Activated gamma-delta T cell treated with Interleukin-2 at 50 U/mL for 16 hours (primary cell): ENCODE measurements around the gene SCT.

Source experiments
- DNase-seq: peaks from one replicate; pipeline ENCODE4 v3.0.0-alpha.2; 2020

The SCT gene

DNA sequence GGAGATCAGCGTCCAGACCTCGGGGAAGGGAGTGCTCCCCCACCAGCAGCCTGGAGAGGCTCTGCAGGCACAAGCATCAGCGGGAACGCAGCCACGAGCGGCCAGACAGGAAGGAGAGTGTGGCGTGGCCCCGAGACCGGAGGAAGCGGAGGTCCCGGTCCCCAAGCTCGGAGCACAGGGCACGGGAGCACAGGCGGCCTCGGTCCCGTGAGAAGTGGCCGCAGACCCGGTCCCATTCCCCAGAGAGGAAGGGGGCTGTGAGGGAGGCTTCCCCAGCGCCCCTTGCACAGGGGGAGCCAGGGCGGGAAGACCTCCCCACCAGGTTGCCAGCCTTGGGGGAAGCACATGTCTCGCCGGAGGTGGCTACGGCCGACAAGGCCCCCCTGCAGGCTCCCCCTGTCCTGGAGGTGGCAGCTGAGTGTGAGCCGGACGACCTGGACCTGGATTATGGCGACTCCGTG, 18.2 kb downstream of the SCT start:
- DNase-seq: no peak

DNA sequence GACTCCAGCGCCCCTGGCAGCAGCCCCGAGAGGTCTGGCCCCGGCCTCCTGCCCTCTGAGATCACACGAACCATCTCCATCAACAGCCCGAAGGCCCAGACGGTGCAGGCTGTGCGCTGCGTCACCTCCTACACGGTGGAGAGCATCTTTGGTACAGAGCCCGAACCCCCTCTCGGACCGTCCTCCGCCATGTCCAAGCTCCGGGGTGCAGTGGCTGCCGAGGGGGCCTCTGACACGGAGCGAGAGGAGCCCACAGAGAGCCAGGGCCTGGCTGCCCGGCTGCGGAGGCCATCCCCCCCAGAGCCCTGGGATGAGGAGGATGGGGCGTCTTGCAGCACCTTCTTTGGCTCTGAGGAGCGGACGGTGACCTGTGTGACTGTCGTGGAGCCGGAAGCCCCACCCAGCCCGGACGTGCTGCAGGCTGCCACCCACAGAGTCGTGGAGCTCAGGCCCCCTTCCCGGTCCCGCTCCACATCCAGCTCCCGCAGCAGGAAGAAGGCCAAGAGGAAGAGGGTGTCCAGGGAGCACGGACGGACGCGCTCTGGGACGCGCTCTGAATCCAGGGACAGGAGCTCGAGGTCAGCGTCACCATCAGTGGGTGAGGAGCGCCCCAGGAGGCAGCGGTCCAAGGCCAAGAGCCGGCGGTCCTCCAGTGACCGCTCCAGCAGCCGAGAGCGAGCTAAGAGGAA, 18.9 kb downstream of the SCT start:
- no peak for DNase-seq

DNA sequence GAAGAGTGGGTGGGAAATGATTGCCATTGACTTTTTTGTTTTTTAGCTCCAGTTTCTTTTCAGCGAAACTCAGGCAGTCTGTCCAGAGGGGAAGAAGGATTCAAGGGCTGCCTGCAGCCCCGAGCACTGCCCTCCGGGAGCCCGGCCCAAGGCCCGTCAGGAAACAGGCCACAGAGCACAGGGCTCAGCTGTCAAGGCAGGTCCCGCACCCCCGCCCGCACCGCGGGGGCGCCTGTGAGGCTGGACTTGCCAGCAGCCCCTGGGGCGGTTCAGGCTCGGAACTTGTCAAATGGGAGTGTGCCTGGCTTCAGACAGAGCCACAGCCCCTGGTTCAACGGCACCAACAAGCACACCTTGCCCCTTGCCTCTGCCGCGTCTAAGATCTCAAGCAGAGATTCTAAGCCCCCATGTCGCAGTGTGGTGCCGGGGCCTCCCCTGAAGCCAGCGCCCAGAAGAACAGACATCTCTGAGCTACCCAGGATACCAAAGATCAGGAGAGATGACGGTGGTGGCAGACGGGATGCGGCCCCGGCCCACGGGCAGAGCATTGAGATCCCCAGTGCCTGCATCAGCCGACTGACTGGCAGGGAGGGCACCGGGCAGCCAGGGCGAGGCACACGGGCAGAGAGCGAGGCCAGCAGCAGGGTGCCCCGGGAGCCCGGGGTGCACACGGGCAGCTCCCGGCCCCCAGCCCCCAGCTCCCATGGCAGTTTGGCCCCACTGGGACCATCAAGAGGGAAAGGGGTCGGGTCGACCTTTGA, 19.8 kb downstream of the SCT start:
- DNase-seq: no peak

- DNase-seq: no peak
These were observed 20.7 kb downstream of the SCT start for GRCh38 chr11:606245-606644.

DNA sequence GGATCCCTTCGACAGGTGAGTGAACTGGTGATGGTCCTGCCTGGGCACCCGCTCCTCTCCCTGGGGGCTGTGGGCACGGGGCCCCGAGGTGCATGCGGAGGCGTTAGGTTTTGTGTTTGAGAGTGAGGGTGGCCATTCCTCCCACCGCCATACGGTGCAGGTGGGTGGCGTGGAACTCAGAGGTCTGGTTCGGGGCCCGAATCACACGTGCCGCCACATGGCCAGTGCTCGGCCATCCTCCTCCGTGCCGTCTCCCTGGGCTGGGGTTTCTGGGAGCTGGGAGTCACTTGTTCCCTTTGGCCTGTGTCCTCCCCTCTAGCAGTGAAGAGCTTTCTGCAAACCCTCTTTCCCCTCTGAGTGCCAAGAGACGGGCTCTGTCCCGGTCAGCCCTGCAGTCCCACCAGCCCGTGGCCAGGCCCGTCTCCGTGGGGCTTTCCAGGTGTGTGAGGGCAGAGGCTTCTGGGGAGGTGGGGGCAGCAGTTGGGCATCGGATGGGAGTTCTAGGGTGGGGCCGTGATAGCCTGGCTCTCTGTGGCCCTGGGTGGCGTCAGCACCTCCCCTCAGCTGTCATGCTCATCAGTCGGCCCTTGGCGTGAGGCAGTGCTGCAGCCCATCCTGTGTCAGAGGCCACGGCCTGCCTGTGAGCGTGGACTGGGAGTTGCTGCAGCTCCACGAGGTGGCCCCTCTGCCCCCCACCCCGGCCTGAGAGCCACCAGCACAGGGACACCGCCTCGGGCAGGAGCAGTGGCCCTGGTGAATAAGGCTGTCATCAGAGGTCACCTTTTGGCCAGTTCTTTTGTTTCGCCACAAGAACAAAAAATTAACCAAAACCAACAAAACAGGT, 21.5 kb downstream of the SCT start:
- no peak for DNase-seq

GRCh38 chr11:603154-603553, 23.8 kb downstream of the SCT start:
- DNase-seq: no peak

GRCh38 chr11:601573-602245, 25.3 kb downstream of the SCT start:
- DNase-seq: no peak

DNA sequence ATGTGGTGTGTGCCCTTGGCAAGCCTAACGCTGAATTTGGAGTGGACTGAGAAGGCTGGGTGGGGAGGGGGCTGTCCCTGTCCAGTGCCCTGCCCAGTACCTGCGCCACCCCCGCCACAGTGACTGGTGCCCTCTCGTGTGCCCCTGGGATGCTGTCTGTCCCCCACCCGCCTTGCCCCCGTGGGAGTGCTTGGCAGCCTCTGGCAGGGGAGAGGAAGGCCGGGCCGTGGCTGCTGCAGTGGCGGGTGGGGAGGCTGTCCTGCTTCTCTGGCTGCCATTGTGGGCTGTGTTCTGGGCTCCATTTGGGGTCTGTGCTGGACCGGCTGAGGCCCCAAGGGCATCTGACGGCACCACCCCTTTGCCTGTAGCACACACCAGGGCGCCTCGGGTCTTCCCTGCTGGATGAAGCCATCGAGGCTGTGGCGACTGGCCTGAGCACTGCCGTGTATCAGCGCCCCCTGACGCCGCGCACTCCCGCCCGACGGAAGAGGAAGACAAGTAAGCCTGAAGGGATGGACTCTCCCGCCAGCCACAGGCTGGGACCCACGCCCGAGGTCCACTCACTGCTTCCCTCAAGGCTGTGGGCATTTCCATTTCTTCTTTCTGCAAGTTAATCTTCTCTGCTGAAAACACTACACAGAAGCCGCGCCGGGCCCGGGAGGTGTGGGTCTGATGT, 28.8 kb downstream of the SCT start:
- DNase-seq: no peak

DNA sequence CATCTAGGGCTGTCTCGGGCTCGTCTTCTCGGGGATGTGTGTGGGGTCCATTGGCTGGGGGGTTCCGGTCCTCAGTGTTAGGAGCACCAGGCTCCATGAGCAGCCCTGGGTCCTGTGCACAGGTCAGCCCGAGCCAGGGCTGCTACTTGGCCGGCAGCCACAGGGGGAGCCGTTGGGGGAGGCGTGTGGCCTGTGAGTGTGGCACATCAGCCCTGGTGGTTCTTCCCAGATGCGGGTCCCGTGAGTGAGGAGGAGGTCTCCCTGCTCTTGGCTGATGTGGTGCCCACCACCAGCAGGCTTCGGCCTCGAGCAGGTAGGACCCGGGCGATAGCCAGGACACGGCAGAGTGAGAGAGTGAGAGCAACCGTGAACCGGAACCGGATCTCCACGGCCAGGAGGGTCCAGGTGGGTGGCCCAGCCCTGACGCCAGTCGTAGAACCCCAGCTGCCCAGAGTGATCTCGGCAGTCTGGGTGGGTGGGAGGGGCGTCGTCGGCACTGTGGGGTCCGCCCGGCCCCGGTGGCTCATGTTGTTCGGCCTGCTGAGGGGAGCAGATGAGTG, 29.7 kb downstream of the SCT start:
- no peak for DNase-seq

GRCh38 chr11:596374-596773, 30.6 kb downstream of the SCT start:
- DNase-seq: no peak

DNA sequence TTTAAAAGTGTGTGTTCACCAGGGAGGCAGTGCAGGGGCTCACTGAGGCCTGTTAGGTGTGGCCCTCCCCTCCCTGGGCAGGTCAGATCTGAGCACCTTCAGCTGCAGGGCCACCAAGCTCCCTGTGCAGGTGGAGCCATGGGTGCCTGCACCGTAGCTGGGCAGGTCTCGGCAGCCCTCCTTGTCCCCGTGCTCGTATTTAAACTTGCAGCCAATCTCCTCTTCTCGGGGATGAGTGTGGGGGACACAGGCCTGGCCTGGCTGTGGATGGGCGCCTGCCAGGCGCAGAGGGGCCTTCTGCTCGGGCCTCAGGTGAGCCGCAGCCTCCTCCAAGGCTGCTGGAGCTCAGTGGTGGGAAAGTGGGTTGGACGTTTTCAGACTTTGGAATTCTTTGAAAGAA, 31.6 kb downstream of the SCT start:
- DNase-seq: no peak

DNA sequence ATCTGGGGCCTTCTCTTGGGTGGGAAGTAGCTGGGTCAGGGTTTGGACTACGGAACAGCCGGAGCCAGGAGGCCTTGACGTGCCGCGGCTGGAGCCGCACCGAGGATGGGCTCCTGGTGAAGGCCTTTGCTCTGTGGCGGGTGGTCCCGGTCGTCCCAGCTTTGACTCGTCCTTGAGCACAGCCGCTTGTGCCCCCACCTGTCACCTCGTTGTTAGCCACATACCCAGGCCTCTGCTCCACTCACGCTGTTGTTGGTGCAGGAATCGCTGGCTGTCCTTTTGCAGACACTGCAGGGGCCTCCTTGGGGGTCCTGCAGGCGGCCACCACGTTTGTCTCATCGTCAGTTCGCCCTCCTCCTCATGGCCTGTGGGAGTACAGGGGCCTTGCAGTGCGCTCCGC, 33.6 kb downstream of the SCT start:
- DNase-seq: no peak

GRCh38 chr11:592918-593317, 34.1 kb downstream of the SCT start:
- no peak for DNase-seq

GRCh38 chr11:592501-592900, 34.5 kb downstream of the SCT start:
- no peak for DNase-seq

DNA sequence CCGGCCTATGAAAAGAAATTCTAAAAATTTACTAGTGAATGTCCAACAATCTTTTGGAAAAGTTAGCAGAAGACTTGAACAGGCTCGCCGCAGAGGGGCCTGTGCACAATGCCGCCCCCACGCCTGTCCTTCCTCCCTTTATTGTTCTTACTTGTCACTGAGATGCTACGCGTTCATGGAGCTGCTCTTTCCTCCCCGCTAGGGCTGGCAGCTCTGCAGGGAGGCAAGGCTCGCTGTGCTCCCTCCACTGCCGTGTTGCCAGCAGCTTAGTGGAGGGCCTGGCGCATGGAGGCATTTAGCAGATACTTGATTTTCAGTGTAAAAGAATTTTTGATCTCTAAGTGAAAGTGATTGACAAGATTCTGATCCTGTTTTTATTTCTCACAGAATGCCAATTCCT, 36.0 kb downstream of the SCT start:
- DNase-seq: no peak

DNA sequence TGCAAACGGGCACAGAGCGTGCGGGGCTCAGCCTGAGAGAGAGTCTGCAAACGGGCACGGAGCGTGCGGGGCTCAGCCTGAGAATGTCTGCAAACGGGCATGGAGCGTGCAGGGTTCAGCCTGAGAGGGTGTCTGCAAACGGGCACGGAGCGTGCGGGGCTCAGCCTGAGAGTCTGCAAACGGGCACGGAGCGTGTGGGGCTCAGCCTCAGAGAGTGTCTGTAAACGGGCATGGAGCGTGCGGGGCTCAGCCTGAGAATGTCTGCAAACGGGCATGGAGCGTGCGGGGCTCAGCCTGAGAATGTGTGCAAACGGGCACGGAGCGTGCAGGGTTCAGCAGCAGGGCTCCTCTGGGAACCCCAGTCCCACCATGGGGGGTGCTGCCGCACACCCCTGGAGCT, 37.2 kb downstream of the SCT start:
- DNase-seq: no peak

DNA sequence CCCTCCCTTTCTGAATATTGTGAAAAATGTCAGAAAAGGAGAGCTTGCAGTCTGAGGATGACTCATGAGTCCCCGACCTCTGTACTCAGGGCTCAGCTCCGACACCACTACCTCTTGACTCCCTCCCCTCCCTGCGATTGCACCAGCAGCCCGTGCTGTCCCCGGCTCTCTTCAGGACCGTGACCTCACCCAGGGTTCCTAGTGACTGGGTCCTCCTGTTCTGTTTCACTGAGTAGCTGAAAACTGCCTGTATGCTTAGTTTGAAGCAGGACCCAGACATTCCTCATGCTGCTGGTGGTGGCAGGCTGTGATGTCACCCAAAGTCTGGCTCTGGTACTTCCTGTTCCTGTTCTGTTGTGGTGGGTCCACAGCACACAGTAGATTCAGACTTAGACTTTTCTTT, 39.0 kb downstream of the SCT start:
- DNase-seq: peak; percentile 60

GRCh38 chr11:587546-587945, 39.4 kb downstream of the SCT start:
- DNase-seq: no peak

DNA sequence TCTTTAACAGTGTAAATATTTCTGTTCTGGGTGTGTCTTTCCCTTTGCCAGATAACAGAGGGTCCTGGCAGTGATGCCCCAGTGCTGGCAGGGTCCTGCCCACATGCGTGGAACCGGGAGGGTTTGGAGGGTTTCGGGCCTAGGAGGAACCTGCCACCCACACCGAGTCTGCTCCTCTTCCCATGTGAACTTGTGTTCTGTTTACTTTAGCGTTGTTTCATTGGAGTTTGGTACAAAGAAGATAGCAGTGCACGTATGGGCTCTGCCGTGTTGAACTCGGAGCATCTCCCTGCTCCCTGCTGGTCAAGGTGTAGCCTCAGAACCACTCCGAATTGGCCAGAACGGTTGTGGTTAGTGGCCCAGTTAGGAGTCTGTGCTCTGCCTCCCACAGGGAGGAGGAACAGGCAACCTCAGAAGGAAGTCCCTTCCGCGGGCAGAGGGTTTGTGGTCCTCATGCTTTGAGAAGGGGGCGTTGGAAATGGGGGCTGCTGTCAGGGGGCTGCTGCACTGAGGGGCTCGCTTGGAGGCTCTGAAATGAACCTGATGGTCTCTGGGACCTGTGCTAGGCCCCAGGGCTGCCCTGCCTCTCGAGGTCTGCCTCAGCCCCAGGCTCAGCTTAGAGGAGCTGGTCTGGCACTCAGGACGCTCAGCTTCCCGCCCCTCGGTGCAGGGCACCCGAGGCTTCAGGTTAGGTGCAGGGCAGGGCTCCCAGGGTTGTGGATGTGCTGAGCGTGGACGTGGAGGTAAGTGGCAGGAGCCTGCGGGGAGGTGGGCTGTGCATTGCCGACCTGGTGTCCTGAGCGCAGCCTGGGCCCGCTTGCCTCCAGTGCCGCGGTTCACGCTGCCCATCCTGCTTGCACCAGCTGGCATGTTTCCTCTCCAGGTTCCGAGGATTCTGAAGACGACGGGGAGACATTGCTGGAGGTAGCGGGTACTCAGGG, 40.3 kb downstream of the SCT start:
- DNase-seq: no peak

GRCh38 chr11:584287-584686, 42.7 kb downstream of the SCT start:
- no peak for DNase-seq

GRCh38 chr11:581752-582151, 45.2 kb downstream of the SCT start:
- DNase-seq: no peak
